LHCN-M2 (cell line): ENCODE measurements around the gene PRF1. TPM values are rescaled to one million over a fixed set of nuclear protein-coding genes. Genes with fewer than 3 reads are reported as not detected.

Source experiments
- DNase-seq: peaks from one replicate; pipeline ENCODE4 v3.0.0-alpha.2; 2012; ENCODE audit warnings: low read depth
- total RNA-seq: library from RNA; depleted of rRNA; stranded (reverse); fragments of >200 nt; gene quantifications from 2 replicates; pipeline ENCODE4 v1.2.3, GENCODE V29; 2014; rRNA removed

The PRF1 gene
- total RNA-seq, 1 experiment from 2014 or later: not detected

DNA sequence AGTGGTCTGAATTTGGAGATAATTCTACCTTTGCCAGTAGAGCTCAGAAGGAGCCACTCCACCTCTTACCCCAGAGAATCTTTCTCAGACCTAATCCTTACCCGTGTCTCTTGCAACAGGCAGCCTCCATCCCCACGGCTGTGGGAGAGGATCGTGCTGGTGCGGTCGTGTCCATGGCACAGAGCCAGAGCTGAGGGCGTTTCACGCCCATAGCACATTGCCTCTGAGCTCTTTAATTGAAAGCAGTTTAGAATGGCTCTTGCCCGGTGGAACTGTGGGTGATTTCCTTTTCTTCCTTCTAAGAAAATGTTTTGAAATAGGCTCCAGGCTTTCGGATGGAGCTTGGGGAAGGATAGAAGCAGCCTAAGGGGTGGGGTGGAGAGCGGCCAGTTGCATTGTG lies 41.5 kb downstream of the PRF1 start:
- DNase-seq: no peak

- no peak for DNase-seq
Measured at GRCh38 chr10:70560511-70560941, 42.0 kb downstream of the PRF1 start.

DNA sequence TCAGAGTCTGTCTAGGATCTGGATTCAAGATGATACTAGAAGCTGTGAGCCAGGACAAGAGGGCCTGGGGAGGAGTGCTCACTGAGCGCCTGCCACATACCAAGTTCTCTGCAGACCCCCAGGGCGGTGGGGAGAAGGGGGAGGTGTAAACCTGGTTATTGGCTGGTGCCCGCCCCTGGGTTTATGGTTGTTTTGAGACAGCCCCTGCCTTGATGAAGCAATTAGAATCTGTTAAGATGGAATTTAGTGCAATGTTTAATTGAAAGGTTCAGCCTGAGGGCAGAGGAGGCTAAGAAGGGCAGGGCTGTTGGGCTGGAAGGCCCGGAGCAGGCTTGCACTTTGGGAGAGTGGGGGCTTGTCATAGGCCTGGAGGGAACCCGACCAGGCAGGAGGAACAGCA lies 42.7 kb downstream of the PRF1 start:
- DNase-seq: no peak

DNA sequence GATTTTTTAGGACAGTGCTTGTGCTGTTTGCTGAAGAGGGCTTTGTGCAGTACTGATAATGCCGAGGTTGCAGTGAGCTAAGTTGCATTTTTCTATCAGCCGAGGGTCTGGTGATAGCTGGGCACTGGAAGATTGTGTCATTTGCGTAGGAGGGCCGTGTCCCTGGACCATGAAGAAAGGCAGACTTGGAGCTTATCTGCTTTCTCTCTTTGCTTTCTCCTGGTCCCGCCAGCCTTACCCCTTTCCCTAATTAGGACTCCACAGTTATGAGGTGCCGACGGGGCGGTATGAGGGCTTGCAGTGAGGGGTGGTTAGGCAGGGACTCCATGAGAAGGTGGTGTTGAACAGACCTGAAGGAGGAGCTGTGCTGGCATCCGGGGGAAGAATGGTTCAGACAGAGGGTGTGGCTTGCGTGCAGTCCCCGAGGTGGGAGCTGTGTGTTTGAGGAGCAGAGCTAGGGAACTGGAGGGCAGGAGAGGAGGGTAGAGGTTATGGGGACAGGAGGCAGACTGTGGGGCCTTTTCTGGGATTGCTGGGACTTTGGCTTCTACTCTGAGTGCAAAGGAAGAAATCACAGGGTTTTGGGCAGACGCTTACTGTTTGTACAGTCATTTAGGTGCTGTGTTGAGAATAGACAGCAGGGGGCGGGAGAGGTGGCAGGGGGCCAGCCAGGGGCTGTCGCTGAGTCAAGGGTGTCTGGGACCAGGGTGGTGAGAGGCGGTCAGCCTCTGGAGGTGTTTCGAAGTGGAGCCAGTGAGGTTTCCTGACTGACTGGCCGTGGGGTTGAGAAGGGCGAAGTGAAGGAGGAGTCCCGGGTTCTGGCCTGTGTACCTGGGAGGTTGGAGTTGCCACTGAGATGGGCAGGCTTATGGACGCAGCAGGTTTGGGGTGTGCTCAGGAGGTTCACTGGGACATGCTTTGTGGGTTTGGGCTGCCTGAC lies 43.4 kb downstream of the PRF1 start:
- peak; percentile 33 for DNase-seq

- no peak for DNase-seq
Measured at GRCh38 chr10:70558295-70558694, 44.2 kb downstream of the PRF1 start.

DNA sequence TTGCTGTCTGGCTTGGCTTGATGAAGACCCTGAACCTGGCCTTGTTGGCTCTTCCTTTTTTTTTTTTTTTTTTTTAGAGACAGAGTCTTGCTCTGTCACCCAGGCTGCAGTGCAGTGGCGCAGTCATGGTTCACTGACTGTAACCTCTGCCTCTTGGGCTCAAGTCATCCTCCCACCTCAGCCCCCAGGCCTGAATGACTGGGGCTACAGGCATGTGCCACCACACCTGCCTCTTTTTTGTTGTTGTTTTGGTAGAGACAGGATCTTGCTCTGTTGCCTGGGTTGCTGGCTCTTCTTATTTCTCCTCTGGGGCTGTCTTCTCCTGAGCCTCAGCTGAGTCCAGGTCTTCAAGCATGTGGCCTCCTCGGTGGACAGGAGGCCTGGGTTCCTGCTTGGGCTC lies 44.7 kb downstream of the PRF1 start:
- DNase-seq: no peak

GRCh38 chr10:70557086-70557845 lies 45.3 kb downstream of the PRF1 start:
- no peak for DNase-seq

GRCh38 chr10:70555371-70555770 lies 47.2 kb downstream of the PRF1 start:
- no peak for DNase-seq

DNA sequence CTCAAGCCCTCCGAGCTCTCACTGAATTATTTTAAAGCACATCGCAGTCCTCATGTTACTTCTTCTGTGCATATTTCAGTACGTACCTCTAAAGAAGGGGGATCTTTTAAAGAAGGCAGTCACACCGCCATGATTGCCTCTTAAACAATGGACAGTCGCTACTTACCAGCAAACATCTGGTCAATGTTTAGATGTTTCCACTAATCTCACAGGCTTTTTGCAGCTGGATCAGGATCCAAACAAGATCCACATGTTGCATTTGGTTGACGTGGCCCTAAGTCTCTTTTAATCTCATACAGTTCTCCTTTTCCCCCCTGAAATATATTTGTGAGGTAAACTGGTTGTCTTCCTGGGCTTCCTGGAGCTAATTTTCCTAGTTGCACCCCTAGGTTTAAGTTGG lies 50.0 kb downstream of the PRF1 start:
- no peak for DNase-seq

DNA sequence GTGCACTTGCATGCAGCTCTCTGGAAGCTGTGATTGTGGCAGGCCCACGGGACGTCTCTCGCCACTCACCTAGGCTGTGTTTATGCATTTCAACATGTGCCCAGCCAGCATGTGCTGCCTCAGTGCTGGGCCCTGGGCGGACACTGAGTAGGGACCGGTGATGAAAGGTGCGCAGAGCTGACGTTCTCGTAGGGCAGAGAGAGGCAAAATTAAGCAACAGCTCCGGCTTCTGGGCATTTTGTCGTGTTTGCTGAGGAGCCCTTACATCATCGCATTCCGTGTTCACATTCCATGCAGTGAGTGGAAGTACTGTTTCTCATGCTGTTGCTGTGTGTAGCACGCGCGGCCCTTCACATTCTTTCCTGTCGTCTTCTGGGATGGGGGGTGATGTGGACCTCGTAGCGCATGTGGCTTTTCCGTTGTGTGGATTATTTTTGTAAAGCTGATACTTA lies 50.5 kb downstream of the PRF1 start:
- peak; percentile 65 for DNase-seq

GRCh38 chr10:70551466-70551865 lies 51.1 kb downstream of the PRF1 start:
- no peak for DNase-seq

- DNase-seq: no peak
Measured at GRCh38 chr10:70550459-70550858, 52.1 kb downstream of the PRF1 start.

GRCh38 chr10:70549962-70550458 lies 52.5 kb downstream of the PRF1 start:
- DNase-seq: peak; percentile 56

- DNase-seq: no peak
Measured at GRCh38 chr10:70549351-70549961, 53.1 kb downstream of the PRF1 start.

Other genes starting within 250 kb of the PRF1 start
- gene LRRC20, start 220.1 kb downstream of the PRF1 start, total RNA-seq: 12.9 and 14.1 TPM in 2 replicates
- 32.8 and 42.9 TPM in 2 replicates for gene EIF4EBP2, start 198.6 kb downstream of the PRF1 start, total RNA-seq
- gene NODAL, start 161.1 kb downstream of the PRF1 start, total RNA-seq: not detected in 2 replicates
- gene PALD1, start 124.0 kb downstream of the PRF1 start, total RNA-seq: 0.38 and 0.40 TPM in 2 replicates
- gene ADAMTS14, start 69.8 kb upstream of the PRF1 start, total RNA-seq: 2.4 and 2.7 TPM in 2 replicates
- gene TBATA, start 182.6 kb upstream of the PRF1 start, total RNA-seq: not detected in 2 replicates
- gene SGPL1, start 213.2 kb upstream of the PRF1 start, total RNA-seq: 21.5 and 25.2 TPM in 2 replicates